Tibial nerve (tissue), 4 donors: ENCODE data around the gene PLCG1. TPM values are rescaled to one million over a fixed set of nuclear protein-coding genes. Genes with fewer than 3 reads are reported as not detected.

Experiments used
- DNase-seq, 2 donors: peaks; one replicate each; pipeline ENCODE4 v3.0.0-alpha.2; 2019; ENCODE audit warnings: low spot score in 2 of 2
- H3K27ac ChIP-seq, 4 donors: fragments of 200-600 bp; sonication (generic) in 3 of 4; one replicate each; pipeline ENCODE4 v1.5.1; 2017 to 2019; ENCODE audit warnings: mild to moderate bottlenecking in 1 of 4
- H3K27me3 ChIP-seq, 2 donors: fragments of 200-600 bp; sonication (generic) in 1 of 2; one replicate each; pipeline versions ENCODE4 v1.5.1 to v1.6.0; 2017 to 2019
- H3K36me3 ChIP-seq, 3 donors: fragments of 200-600 bp; sonication (generic); one replicate each; pipeline ENCODE4 v1.5.1; 2018 to 2019
- H3K4me1 ChIP-seq, 4 donors: fragments of 200-600 bp; sonication (generic) in 3 of 4; one replicate each; pipeline ENCODE4 v1.5.1; 2017 to 2019
- H3K4me3 ChIP-seq, 4 donors: fragments of 200-600 bp; sonication (generic) in 3 of 4; one replicate each; pipeline ENCODE4 v1.5.1; 2017 to 2019; ENCODE audit warnings: mild to moderate bottlenecking in 1 of 4, moderate library complexity in 1 of 4
- H3K9me3 ChIP-seq, 4 donors: fragments of 200-600 bp; sonication (generic) in 3 of 4; one replicate each; pipeline ENCODE4 v1.5.1; 2017 to 2019
- CTCF ChIP-seq, 5 experiments: fragments of 200-600 bp in 3 of 5; fragments of 450-650 bp in 2 of 5; sonication (generic) in 3 of 5; IDR thresholded peaks; one replicate each; pipeline ENCODE4 v1.5.1; 2016 to 2019; ENCODE audit warnings: antibody characterized with exemption in 5 of 5, mild to moderate bottlenecking in 3 of 5, moderate library complexity in 2 of 5
- EP300 ChIP-seq, 2 donors: sonication (generic); formaldehyde crosslinking; IDR thresholded peaks; one replicate each; pipeline ENCODE4 v1.6.1; 2017; ENCODE audit warnings: antibody characterized with exemption in 2 of 2, mild to moderate bottlenecking in 1 of 2
- POLR2A ChIP-seq, 2 donors: fragments of 450-650 bp; IDR thresholded peaks; one replicate each; pipeline ENCODE4 v1.6.1; 2017; ENCODE audit warnings: antibody characterized with exemption in 2 of 2, mild to moderate bottlenecking in 2 of 2, moderate library complexity in 2 of 2
- WGBS, 2 donors: methylation state at CpG; one replicate each; pipeline ENCODE4 v1.1.5; 2018; 5-methylcytosine and 5-hydroxymethylcytosine counted together
- total RNA-seq, 4 donors: library from RNA; depleted of rRNA; stranded (reverse); fragments of >200 nt; gene quantifications; one replicate each; pipeline ENCODE4 v1.1.0, GENCODE V29; 2016

PLCG1 gene
- total RNA-seq, 4 donors from 2014 or later = 127 to 165 (median 144) TPM

- H3K4me3 ChIP-seq = no peak overlapping the region
- no peaks in the 10 kb centered on the region for H3K36me3 ChIP-seq
- H3K9me3 ChIP-seq = no peaks in the 10 kb centered on the region
- no peak for DNase-seq
- TF ChIP-seq CTCF (IDR thresholded peaks at IDR 0.05) = no peak
- no peak for TF ChIP-seq POLR2A (IDR thresholded peaks at IDR 0.05)
- TF ChIP-seq EP300 (IDR thresholded peaks at IDR 0.05) = no peak
- 95 to 98% methylated on average over 2 of the region's 2 CpGs for WGBS, 2 donors
- H3K4me1 ChIP-seq = peaks cover 0 to 57% (median 17%) of the 10 kb centered on the region in 4 donors
- H3K27ac ChIP-seq = no peak overlapping the region
- no peaks in the 10 kb centered on the region for H3K27me3 ChIP-seq
Measured at GRCh38 chr20:41219824-41220223, 82.5 kb downstream of the PLCG1 start.

DNA sequence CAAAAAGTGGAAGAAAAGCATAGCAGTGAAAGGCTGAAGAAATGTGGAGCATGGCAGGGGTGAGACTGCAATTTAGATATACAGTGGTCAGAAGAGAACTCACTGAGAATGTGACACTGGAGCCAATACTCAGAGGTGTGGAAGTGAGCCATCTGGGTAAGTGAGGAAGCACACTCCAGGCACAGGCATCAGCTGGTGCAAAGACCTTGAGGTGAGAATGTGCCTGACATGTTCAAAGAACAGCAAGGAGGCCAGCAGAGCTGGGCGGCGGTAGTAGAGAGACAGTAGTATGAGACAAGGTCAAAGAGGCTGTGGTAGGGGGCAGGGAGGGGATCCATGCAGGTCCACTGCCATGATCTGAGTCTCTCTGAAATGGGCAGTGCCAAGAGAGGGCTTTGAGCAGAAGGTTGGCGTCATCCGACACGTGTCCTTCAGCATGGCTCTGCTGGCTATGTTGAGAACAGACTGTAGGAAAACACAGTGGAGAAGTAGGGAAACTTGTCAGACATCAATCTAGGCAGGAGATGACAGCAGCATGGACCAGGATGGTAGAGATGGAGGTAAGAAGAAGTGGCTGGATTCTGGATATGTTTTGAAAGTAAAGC, 84.4 kb downstream of the PLCG1 start:
- Histone ChIP-seq H3K4me1 (peaks cover 0 to 57% (median 17%) of the 10 kb centered on the region in 4 donors), H3K36me3 (no peaks in the 10 kb centered on the region), H3K27me3 (no peaks in the 10 kb centered on the region), H3K9me3 (no peaks in the 10 kb centered on the region), H3K4me3 (no peak overlapping the region), H3K27ac (peak overlapping the region in 2 of 4 donors; percentile 81 to 86)
- WGBS, 2 donors = 93 to 95% methylated on average over 5 of the region's 5 CpGs
- DNase-seq = no peak
- TF ChIP-seq POLR2A (IDR thresholded peaks at IDR 0.05) = no peak
- no peak for TF ChIP-seq CTCF (IDR thresholded peaks at IDR 0.05)
- TF ChIP-seq EP300 (IDR thresholded peaks at IDR 0.05) = no peak

DNA sequence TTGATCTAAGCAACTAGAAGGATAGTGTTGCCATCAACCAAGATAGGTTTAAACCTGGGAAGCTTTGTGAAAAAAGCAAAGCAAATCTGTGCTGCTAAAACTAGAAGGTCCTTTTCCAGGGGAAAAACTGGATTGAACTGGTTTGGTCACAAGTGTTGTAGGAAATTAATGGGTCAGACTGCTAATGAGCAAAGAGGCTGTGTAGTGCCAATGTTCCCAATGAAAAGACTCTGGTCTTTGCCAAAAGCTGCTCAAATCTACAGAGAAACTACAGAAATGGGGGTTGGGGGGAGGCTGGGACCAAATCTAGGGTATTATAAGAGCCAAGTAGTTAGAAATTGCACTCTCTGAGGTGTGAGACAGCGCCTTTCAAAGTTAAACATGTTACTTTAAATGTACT, 85.0 kb downstream of the PLCG1 start:
- DNase-seq = no peak
- 86 to 90% methylated on average over 1 of the region's 1 CpG for WGBS, 2 donors
- Histone ChIP-seq H3K9me3 (no peaks in the 10 kb centered on the region), H3K27me3 (no peaks in the 10 kb centered on the region), H3K27ac (peak overlapping the region in 3 of 4 donors; percentile 16 to 86 (median 81)), H3K4me1 (peaks cover 0 to 53% (median 17%) of the 10 kb centered on the region in 4 donors), H3K36me3 (no peaks in the 10 kb centered on the region), H3K4me3 (no peak overlapping the region)
- TF ChIP-seq POLR2A (IDR thresholded peaks at IDR 0.05) (no peak), CTCF (IDR thresholded peaks at IDR 0.05) (no peak), EP300 (IDR thresholded peaks at IDR 0.05) (no peak)

- Histone ChIP-seq H3K4me1 (peaks cover 0 to 51% (median 17%) of the 10 kb centered on the region in 4 donors), H3K4me3 (no peak overlapping the region), H3K27ac (peak overlapping the region in 3 of 4 donors; percentile 16 to 86 (median 81)), H3K36me3 (no peaks in the 10 kb centered on the region), H3K27me3 (no peaks in the 10 kb centered on the region), H3K9me3 (no peaks in the 10 kb centered on the region)
- TF ChIP-seq POLR2A (IDR thresholded peaks at IDR 0.05) = no peak
- TF ChIP-seq EP300 (IDR thresholded peaks at IDR 0.05) = no peak
- TF ChIP-seq CTCF (IDR thresholded peaks at IDR 0.05) = no peak
- DNase-seq = no peak
Measured at GRCh38 chr20:41222703-41223102, 85.4 kb downstream of the PLCG1 start.

- no peaks in the 10 kb centered on the region for H3K36me3 ChIP-seq
- no peak overlapping the region for H3K4me3 ChIP-seq
- no peak for DNase-seq
- H3K27ac ChIP-seq = peak overlapping the region in 3 of 4 donors; percentile 16 to 86 (median 81)
- H3K4me1 ChIP-seq = peaks cover 0 to 51% (median 17%) of the 10 kb centered on the region in 4 donors
- TF ChIP-seq EP300 (IDR thresholded peaks at IDR 0.05) (no peak), CTCF (IDR thresholded peaks at IDR 0.05) (no peak), POLR2A (IDR thresholded peaks at IDR 0.05) (no peak)
- no peaks in the 10 kb centered on the region for H3K9me3 ChIP-seq
- no peaks in the 10 kb centered on the region for H3K27me3 ChIP-seq
Measured at GRCh38 chr20:41223112-41223511, 85.8 kb downstream of the PLCG1 start.
